BE2C (cell line): ENCODE results near the gene PIGZ.

Source experiments
- DNase-seq: peaks from one replicate; pipeline ENCODE4 v3.0.0-alpha.2; 2020
- H3K27me3 ChIP-seq: fragments of 250-450 bp; sonication (Bioruptor Pico); 2 replicates; pipeline ENCODE4 v1.5.1; 2020; ENCODE audit warnings: mild to moderate bottlenecking
- H3K36me3 ChIP-seq: fragments of 250-450 bp; sonication (Bioruptor Pico); 2 replicates; pipeline ENCODE4 v1.5.1; 2020; ENCODE audit warnings: mild to moderate bottlenecking
- H3K4me1 ChIP-seq: fragments of 250-450 bp; sonication (Bioruptor Pico); 2 replicates; pipeline ENCODE4 v1.5.1; 2020
- H3K4me3 ChIP-seq: 2 replicates; pipeline ENCODE4 v1.5.1; 2011; ENCODE audit warnings: low read depth, low read length
- H3K9me3 ChIP-seq: fragments of 250-450 bp; sonication (Bioruptor Pico); 2 replicates; pipeline ENCODE4 v1.5.1; 2020
- TF ChIP-seq, protein P1 (sequence below): IDR thresholded peaks from 2 replicates; pipeline ENCODE4 v1.5.1; 2012; ENCODE audit warnings: mild to moderate bottlenecking, low read depth, low read length

PIGZ gene

DNA sequence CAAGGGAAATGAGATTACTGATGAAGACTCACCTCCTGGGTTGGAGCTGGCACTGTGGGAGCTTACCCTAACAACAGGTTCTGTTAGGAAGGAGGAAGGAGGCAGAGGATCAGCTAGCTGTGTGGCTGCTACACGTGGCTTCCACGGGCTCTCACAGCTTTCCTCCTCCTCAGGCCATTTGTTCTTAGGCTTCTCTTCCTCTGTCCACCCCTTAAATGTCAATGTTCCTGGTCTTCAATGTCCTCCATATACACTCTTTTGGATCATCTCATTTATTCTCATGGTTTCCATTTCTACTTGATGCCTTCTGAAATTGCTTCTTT is 5.0 kb downstream of the PIGZ start:
- no peaks in the 10 kb centered on the region for H3K27me3 ChIP-seq
- no peak for DNase-seq
- no peaks in the 10 kb centered on the region for H3K36me3 ChIP-seq
- H3K9me3 ChIP-seq = no peaks in the 10 kb centered on the region
- TF ChIP-seq, protein P1, sequence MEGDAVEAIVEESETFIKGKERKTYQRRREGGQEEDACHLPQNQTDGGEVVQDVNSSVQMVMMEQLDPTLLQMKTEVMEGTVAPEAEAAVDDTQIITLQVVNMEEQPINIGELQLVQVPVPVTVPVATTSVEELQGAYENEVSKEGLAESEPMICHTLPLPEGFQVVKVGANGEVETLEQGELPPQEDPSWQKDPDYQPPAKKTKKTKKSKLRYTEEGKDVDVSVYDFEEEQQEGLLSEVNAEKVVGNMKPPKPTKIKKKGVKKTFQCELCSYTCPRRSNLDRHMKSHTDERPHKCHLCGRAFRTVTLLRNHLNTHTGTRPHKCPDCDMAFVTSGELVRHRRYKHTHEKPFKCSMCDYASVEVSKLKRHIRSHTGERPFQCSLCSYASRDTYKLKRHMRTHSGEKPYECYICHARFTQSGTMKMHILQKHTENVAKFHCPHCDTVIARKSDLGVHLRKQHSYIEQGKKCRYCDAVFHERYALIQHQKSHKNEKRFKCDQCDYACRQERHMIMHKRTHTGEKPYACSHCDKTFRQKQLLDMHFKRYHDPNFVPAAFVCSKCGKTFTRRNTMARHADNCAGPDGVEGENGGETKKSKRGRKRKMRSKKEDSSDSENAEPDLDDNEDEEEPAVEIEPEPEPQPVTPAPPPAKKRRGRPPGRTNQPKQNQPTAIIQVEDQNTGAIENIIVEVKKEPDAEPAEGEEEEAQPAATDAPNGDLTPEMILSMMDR = no peak
- H3K4me3 ChIP-seq = no peak overlapping the region
- H3K4me1 ChIP-seq = no peaks in the 10 kb centered on the region

- no peak for DNase-seq
- no peaks in the 10 kb centered on the region for H3K9me3 ChIP-seq
- TF ChIP-seq, protein P1 = no peak
- H3K4me3 ChIP-seq = no peak overlapping the region
- H3K36me3 ChIP-seq = no peaks in the 10 kb centered on the region
- H3K27me3 ChIP-seq = no peaks in the 10 kb centered on the region
- no peaks in the 10 kb centered on the region for H3K4me1 ChIP-seq
Measured at GRCh38 chr3:196962930-196963630, 5.6 kb downstream of the PIGZ start.

DNA sequence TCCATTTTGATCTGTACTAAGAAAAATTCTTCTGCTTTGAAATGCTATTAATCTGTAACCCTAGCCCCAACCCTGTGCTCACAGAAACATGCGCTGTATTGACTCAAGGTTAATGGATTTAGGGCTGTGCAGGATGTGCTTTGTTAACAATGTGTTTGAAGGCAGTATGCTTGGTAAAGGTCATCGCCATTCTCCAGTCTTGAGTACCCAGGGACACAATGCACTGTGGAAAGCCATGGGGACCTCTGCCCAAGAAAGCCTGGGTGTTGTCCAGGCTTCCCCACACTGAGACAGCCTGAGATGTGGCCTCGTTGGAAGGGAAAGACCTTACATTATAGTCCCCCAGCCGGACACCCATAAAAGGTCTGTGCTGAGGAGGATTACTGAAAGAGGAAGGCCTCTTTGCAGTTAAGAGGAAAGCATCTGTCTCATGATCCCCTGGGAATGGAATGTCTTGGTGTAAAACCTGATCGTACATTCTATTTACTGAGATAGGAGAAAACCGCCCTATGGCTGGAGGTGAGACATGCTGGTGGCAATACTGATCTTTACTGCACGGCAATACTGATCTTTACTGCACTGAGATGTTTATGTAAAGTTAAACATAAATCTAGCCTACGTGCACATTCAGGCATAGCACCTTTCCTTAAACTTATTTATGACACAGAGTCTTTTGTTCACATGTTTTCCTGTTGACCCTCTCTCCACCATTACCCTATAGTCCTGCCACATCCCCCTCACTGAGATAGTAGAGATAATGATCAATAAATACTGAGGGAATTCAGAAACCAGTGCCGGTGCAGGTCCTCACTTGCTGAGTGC is 6.3 kb downstream of the PIGZ start:
- H3K36me3 ChIP-seq = no peaks in the 10 kb centered on the region
- no peak overlapping the region for H3K4me3 ChIP-seq
- H3K4me1 ChIP-seq = no peaks in the 10 kb centered on the region
- DNase-seq = no peak
- TF ChIP-seq, protein P1 = no peak
- H3K9me3 ChIP-seq = no peaks in the 10 kb centered on the region
- no peaks in the 10 kb centered on the region for H3K27me3 ChIP-seq

DNA sequence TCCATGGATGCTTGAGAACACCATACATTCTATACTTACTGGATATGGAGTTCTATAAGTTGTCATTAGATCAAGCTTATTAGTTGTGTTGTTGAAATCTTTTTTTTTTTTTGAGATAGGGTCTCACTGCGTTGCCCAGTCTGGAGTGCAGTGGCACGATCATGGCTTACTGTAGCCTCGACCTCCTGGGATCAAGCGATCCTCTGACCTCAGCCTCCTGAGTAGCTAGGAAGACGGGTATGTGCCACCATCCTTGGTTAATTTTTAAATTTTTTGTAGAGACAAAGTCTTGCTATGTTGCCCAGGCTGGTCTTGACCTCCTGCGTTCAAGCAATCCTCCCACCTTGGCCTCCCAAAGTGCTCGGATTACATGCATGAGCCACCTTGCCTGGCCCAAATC is 13.8 kb downstream of the PIGZ start:
- no peaks in the 10 kb centered on the region for H3K9me3 ChIP-seq
- no peaks in the 10 kb centered on the region for H3K36me3 ChIP-seq
- TF ChIP-seq, protein P1 = no peak
- no peaks in the 10 kb centered on the region for H3K4me1 ChIP-seq
- no peaks in the 10 kb centered on the region; the same call in 1 of the 2 replicates for H3K27me3 ChIP-seq
- H3K4me3 ChIP-seq = no peak overlapping the region
- no peak for DNase-seq

DNA sequence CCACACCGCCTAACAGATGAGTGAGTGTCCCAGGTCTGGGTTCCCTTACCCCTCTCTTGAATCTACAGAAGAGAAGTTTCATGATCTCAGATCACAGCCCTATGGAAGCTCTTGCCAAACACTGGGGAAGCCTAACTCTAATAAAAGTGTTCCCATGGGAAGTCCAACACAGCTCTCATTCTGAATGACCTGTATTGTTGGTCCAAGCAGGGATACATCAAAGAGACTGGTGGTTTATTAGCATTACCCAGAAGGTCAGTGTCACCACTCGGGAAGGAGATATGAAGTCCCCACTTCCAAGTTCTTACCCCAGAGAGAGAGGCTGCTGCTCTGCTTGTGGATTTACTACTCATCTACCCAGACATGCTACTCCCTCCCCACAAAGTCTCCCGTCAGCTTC is 17.3 kb downstream of the PIGZ start:
- no peaks in the 10 kb centered on the region for H3K9me3 ChIP-seq
- no peak for DNase-seq
- no peaks in the 10 kb centered on the region for H3K36me3 ChIP-seq
- no peaks in the 10 kb centered on the region; the same call in 1 of the 2 replicates for H3K27me3 ChIP-seq
- TF ChIP-seq, protein P1 = no peak
- H3K4me3 ChIP-seq = no peak overlapping the region
- no peaks in the 10 kb centered on the region for H3K4me1 ChIP-seq

DNA sequence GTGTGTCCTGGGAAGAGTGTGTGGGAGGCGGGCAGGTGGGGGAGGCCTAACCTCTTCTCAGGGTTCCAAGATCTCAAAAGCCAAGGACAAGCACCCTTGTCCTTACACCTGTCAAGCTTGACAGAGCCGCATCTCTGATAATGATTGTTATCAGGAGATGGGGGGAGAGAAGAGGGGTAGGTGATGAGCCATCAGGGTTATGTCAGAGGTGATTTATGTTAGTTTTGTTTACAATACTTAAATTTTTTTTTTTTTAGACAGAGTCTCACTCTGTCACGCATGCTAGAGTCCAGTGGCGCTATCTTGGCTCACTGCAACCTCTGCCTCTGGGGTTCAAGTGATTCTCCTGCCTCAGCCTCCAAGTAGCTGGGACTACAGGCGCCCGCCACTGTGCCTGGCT is 18.9 kb downstream of the PIGZ start:
- H3K36me3 ChIP-seq = no peaks in the 10 kb centered on the region
- no peaks in the 10 kb centered on the region; the same call in 1 of the 2 replicates for H3K27me3 ChIP-seq
- no peak for DNase-seq
- H3K9me3 ChIP-seq = no peaks in the 10 kb centered on the region
- no peaks in the 10 kb centered on the region for H3K4me1 ChIP-seq
- TF ChIP-seq, protein P1 = no peak
- H3K4me3 ChIP-seq = no peak overlapping the region
